Small intestine (tissue), 4 donors: ENCODE measurements around the gene NTPCR. TPM values are rescaled to one million over a fixed set of nuclear protein-coding genes. Genes with fewer than 3 reads are reported as not detected.

Experiments
- polyA plus RNA-seq, 4 donors: library from polyadenylated mRNA; stranded (reverse) in 3 of 4; unstranded in 1 of 4; fragments of 200-250 nt in 3 of 4; fragments of 120-200 nt in 1 of 4; gene quantifications; one replicate each; pipeline versions ENCODE4 v1.2.1 to v1.2.3, GENCODE V29; 2013
- donor health status: healthy with polysubstance abuse.
- donor health status: Bipolar disorder and iron deficiency.
- donor health status: healthy.

The NTPCR gene
- polyA plus RNA-seq, 4 donors = 48.5 to 65.6 (median 58.1) TPM

Other genes starting within 250 kb of the NTPCR start
- 1 to 10 TPM in 2 of 4 donors, under 1 TPM in 2; 0.27 to 4.0 (median 1.5) TPM for gene MAP10, start 145.2 kb upstream of the NTPCR start, polyA plus RNA-seq